B cell (primary cell): Measurements from ENCODE around the gene GRIP2.

ENCODE experiments used
- CTCF ChIP-seq: fragments of 200-600 bp; IDR thresholded peaks from one replicate; pipeline ENCODE4 v1.8.0; 2022; ENCODE audit warnings: antibody characterized with exemption, mild to moderate bottlenecking
- EZH2 ChIP-seq: IDR thresholded peaks from 2 replicates; pipeline ENCODE4 v1.6.1; 2012; ENCODE audit warnings: borderline replicate concordance, low read depth, mild to moderate bottlenecking, moderate library complexity, low read length; ENCODE audit not compliant: insufficient read depth, poor library complexity, severe bottlenecking

- TF ChIP-seq CTCF (no peak), EZH2 (no peak)
Measured at GRCh38 chr3:14518432-14518802, 21.7 kb downstream of the GRIP2 start.
